Endometrial microvascular endothelial cells (primary cell): ENCODE results near the gene SERPINE2. TPM values are rescaled to one million over a fixed set of nuclear protein-coding genes. Genes with fewer than 3 reads are reported as not detected.
"Not testable (repeated sequence)": the region's sequence is repeated elsewhere in the genome, so short reads cannot be mapped to it uniquely, and the experiment has no call there.

ENCODE experiments used
- in situ Hi-C: cut with HindIII; loops from 2 replicates; pipeline ENCODE4 v1.10.0; 2017; ENCODE audit warnings: low sequenced_read_pairs, low pct_unique_long_range_greater_than_20kb; ENCODE audit errors: inconsistent ontology term
- total RNA-seq: library from RNA; depleted of rRNA; stranded (reverse); fragments of >200 nt; gene quantifications from one replicate; pipeline ENCODE4 v1.2.3, GENCODE V29; 2015; ENCODE audit errors: inconsistent ontology term

The SERPINE2 gene
- total RNA-seq, 1 donor from 2014 or later, result 6.4 TPM

DNA sequence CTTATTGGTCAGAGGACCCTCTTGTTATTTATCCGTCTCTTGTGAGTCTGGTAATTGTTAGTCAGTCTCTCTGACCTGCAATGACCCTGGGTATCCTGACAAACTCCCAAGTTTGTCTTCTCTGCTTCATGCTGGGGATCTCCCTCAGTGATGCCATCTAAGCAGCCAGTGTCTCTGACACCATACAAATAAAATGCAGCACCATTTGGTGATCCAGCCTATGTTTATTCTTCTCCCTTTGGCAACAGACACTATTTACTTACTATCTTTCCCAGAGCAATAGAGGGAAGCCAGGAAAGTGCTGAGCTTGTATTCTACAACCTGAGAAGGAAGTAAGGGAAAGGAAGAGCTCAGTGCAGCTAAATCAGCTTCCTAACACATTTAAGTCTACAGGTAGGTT is 15.9 kb downstream of the SERPINE2 start:
- in situ Hi-C loops, result no loop called here

DNA sequence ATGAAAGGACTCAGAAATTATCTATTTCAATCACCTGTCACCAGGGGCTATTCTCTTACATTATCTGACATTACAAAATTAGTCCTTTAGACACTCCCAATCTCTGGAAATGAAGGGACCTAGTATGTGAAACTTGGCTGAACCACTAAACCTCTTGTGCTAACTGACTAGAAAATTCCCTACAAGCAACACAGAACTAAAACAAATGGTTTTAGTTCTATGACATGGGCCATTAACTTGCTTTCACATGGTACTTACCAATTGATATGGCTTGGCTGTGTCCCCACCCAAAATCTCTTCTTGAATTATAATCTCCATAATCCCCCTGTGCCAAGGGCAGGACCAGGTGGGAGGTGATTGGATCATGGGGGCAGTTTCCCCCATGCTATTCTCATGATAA is 16.6 kb downstream of the SERPINE2 start:
- in situ Hi-C loops, result no loop called here

DNA sequence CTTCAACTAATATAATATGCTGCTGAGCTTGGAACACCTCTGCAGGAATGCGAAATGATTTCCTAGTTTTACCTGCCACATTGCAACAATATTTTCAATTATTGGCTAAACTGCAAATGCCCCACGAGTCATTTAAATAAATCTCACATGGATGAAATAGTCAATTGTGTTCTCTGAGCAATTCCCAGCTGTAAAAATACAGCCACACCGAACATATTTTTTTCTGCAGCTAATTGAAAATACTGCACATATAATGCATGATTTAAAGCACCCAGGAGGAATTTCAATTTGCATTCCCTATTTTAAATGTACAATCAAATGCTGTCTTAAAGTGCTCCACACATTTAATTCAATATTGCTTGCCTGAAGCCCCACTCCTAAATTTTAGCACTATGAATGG is 18.6 kb downstream of the SERPINE2 start:
- in situ Hi-C loops, result no loop called here

DNA sequence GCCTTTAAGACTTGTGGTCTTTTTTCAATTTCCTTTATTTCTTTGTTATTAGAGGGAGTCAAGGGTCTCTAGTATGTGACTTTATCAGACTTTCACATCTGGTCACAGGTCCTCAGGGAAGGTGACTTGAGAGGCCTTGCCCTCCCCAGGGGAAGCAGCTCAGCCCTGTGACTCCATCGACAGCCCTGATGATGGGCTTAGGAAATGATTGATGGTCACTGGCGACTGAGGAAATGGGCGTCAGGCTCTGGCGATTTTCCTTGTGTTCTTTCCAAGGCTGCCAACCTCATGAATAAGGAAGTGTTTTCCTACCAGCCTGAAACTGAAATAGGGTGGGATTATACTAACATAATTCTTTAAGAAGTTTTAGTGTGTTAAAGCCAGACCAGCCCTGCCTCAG is 21.1 kb downstream of the SERPINE2 start:
- in situ Hi-C loops, result no loop called here

DNA sequence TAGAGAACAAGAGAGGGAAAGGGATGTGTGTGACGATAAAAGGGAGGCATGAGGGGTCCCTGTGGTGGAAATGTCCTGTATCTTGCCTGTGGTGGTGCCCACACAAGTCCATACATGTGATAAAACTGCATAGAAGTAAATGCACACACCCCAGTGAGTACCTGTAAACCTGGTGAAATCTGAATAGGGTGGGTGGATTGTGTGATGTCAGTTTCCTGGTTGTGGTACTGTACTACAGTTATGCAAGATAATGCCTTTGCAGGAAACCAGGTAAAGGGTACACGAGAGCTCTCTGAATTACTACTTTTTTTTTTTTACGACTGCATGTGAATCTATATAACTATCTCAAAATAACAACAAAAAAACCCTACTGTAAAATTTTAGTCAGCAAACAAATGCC is 22.1 kb downstream of the SERPINE2 start:
- in situ Hi-C loops, result no loop called here

DNA sequence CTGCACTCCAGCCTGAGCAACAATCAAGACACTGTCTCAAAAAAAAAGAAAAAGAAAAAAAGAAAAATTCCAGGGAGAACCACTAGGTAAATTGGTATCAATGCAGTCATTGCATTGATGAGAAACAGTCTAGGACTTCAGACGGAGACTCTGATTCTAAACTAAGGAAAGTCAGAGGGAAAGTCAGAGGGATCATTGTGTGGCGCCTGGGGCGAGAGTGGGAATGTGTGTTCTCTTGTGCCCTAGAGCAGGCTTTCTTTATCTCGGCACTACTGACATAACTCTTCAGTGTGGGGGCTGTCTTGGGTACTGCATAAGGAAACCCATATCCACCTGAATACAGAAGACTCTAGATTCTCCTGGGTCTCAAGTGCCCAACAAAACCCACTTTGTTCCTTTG is 24.8 kb downstream of the SERPINE2 start:
- in situ Hi-C loops, result no loop called here

DNA sequence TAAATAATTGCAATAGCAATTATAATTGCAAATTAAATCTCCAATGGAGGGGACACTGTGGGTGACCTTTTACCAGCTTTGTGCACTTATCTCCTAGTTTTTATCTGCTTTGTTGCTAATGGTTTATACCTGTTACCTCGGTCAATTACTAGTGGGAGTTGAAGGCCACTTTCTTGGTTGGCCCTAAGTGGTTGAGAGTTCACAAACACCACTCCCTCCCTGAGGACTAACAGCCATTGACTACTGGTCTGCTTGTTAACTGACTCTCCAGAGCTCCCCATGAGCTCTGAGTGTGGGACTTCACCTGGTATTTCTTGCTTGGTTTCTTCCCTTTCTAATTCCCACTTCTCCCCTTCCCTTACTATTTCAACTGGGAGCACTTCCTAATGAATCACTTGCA is 27.2 kb downstream of the SERPINE2 start:
- in situ Hi-C loops, result no loop called here

DNA sequence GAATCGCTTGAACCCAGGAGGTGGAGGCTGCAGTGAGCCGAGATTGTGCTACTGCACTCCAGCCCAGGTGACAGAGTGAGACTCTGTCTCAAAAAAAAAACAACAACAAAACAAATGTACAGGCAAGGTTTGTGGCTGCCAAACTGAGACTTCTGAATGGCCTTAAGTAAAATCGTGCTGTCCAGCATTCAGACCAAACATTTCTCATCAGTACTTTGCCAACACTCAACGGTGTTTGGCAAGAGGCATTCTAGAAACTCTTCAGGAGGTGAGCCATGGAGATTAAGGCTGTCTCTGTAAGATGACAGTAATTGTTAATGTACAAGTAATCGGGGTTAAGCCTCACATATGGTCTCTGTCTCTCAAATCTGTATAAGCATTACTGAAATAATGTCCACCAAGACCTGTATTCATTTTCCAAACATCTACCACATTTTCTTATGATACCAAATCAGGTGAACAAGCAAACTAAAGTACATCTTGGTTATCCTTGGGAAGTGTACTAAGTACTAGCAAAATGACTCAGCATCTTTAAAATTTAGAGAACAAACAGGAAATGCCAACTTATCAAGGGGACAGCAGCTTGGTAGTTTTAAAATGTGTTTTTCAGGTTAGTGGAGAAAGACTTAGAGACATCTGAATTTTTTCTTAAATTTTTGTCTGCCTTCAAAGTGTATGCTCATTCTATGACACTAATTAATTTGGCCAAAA is 29.3 kb downstream of the SERPINE2 start:
- in situ Hi-C loops, result no loop called here

DNA sequence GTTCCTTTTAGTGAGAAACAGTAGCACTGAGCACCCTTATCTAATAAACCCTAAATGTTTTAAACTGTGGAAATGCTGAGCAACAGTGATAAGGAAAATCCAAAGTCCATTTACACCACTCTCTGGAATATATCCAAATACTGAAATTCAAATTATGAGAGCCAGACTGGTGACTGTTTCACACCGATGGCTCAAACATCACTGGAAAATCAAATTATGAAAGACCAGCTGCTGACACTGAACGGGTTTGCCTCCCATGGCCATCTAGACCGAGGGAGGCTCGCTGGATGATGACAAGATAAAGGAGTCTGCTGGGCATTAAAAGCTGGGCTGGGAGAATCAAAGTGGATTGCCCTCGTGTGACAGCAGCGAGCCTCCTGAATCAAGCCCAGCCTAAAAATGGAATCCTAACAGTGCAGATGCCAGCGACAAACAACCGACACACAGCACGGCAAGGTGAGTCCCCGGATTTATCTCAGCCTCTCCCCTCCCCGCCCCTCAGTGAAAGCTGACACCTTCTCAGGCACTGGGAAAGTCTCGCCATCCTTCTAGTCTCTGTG is 30.3 kb downstream of the SERPINE2 start:
- in situ Hi-C loops, result no loop called here

DNA sequence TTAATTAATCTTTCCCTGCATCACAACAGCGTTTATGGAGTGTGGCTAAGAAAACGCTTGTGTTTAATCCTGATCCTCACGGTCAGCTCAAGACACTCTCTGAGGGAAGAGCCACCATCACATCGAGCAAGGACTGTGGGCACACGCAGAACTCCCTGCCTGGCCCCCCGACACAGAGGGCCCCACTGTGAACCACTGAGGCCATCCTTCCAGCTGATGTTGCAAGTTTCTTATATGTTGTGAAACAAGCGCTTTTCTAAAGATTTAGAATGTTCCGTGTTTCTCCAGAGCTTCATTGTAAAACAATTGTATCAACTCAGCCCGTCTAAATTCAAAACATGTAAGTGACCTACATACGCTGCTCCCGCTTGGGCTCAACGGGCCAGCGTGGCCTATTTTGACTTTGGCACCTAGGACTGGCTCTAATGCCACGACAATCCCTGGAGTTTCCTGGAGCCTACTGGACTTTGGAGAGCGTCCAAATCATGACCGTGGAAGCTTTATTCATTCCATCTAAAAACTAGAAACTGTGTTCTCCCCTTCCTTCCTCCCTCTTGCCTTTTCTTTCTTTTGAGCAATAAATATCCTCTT is 34.9 kb downstream of the SERPINE2 start:
- in situ Hi-C loops, result no loop called here

DNA sequence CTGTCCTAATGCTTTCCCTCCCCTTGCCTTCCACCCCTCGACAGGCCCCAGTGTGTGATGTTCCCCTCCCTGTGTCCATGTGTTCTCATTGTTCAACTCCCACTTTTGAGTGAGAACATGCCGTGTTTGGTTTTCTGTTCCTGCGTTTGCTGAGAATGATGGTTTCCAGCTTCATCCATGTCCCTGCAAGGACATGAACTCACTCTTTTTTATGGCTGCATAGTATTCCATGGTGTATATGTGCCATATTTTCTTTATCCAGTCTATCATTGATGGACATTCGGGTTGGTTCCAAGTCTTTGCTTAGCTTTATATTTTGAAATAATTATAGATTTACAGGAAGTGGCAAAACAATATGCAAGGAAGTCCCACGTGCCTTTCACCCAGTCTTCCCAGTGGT is 38.4 kb downstream of the SERPINE2 start:
- in situ Hi-C loops, result not testable (repeated sequence)

DNA sequence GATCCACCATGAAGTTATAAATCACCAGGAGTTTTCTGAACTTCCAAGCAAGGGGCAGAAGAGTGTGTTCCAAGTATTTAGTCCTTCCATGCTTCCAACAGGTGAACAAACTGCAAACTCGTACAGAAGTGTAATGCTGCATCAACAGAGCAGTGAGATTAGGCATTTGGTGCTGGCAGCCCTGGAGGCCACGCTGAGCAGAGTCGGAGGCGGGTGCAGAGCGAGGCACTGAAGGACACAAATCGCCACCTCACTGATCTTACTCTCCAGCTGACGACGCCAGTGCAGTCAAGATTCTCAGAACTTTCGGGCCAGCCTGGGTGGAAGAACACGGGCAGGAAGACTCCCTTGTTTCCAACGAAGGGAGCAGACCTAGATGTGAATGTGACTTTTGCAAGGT is 39.2 kb downstream of the SERPINE2 start:
- in situ Hi-C loops, result no loop called here

DNA sequence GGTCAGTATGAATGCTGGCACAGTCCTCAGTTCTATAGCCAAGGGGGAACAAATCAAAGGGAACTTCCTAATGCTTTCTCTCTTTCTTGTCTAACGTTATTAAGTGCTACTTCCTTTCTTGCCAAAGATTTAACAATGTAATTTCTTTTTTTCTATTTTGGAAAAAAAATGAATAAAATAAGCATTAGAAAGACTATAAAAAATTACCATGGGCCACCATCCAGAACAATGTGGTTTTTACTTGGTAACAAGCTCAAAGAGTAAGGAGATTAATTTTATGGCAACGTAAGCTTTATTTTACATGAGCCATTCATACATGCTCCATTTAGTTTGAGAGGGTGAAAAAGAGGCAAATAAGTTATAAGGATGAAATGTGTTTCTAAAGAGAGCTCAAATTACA is 40.1 kb downstream of the SERPINE2 start:
- in situ Hi-C loops, result no loop called here

DNA sequence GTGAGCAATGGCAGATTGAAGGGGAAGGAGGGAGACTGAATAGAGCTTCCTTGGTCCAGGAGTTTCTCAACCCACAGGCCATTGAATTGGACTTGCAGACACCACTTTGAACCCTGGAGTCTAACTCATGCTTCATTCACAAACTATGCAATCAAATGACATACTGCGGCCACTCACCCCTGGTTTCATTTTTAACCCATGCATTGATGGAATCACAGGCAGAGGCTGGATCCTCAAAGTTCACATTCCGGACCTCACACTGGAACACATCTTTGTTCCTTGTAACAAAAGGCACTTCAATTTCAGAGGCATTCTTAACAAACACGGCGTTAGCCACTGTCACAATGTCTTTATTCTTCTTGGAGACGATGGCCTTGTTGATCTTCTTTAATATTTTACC is 41.1 kb downstream of the SERPINE2 start:
- in situ Hi-C loops, result no loop called here

DNA sequence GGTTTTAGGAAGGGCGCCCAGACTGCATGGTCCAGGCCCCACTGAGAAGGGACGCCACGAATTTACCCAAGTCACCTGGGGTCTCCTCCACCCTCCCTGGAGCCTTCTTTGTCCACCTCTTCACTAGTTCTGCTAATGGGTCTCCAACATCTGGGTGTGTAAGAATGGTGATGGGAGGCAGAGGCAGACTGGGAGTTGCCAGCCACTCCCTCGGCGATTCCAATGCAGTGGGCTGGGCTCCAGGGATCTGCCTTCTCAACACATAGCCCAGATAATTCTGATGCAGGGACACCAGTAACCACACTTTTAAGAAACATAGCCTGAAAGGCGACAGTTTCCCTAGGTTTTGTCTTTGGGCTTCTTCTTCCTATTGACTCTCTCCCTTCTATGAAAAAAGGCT is 42.7 kb downstream of the SERPINE2 start:
- in situ Hi-C loops, result no loop called here

DNA sequence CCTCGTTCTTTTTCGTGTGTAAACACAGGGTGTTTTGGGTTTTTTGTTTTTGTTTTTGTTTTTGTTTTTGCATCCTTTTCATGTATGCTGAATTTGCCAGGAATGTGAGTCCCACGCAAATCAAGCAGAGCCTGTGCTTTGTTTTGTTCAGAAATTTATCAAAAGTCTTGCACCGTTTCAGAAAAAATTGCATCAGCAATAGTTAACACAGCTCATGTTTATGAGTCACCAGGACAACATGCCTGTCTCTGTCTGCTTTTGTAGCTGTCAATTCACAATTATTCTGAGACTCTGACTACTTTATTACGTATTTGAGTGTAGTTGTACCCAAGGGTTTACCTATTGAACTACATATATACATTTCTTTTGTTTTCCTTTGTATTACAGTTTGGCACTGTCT is 43.5 kb downstream of the SERPINE2 start:
- in situ Hi-C loops, result no loop called here

DNA sequence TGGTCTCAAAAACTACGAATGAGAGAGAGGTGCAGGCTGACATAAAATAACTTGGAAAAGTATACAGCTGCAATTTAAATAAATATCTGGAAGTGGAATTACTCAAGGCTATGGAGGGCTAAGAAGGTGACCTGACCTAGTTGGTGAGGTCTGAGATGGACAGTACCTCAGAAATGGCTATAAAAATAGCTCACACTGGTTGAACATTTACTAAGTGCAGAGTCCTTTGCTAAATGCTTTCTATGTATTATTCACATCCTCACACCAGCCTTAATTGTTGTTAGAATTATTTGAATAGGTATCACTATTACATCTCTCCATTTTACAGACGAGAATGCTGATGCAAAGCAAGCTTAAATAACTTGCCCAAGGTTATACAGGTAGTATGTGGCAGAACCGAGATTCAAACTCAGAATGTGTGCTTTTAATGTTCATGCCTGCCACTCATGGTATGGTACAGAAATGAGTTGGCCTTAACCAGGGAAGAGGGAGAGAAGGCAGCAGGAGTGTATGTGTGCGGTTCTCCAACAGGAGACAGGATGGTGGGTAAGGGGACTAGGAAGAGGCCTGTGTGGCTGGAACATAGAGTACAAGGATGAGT is 44.4 kb downstream of the SERPINE2 start:
- in situ Hi-C loops, result no loop called here

DNA sequence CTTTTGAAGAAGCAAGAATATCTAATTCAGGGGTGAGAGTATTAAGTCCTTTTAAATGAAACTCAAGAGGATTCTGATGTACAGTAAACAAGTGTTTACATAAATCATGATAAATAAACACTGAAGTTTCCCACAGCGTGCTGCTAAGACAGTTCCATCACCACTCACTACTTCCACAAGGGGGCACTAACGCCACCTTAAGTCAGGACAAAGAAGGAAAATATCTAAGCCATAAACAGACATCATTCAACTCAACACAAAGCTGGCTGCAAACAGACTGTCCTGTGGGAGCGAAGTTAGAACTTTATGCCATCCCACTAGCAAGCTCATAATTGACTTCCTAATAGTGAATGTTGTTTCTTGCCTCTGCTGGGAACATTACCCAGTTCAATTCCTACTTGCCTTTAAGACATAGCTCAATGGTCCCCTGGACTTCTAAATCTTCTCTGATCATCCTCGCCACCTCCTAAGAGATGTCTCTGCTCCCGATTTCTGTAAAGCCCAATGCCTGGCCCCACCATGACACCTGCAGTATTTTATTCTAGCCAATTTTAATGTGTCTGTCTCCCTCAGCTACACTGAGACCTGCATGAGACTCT is 45.4 kb downstream of the SERPINE2 start:
- in situ Hi-C loops, result no loop called here

DNA sequence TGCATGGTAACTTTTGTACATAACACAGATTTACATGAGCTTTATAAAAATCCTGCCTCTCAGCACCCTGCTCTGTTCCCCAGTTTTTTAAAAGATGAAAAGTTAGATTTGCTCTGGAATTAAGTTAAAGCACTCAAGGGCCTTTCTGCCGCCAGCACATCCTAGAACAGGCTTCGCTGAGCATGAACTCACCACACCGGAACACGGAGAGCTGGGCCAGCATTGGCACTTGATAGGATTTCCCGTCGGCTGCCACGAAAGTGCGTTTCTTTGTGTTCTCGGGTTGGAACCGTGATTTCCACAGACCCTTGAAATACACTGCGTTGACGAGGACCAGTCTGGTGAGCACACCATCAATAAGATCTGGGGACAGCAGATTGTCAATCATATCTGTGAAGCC is 47.5 kb downstream of the SERPINE2 start:
- in situ Hi-C loops, result no loop called here

DNA sequence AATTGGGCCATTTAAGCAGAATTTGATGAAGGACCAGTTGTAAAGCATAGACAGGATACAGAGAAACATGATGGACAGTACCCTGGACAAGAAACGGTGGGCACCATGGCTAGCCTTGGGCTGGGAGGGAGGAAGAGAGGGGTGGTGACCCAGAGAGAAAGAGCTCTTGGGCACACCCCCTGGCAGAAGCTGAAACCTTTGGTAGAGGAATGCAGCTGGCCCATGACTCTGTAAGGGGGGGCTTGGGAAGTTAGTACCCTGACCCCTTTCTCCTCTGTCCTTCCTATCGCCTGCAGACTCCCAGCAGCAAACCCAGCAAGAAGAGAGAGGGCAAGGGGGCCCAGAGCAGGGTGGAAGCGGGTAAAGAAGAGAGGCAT is 49.2 kb downstream of the SERPINE2 start:
- in situ Hi-C loops, result no loop called here
